ENCODE measurements around the gene HIGD1A. TPM values are rescaled to one million over a fixed set of nuclear protein-coding genes. Genes with fewer than 3 reads are reported as not detected.

HIGD1A gene
- total and polyA plus RNA-seq, 9 donors: 68.3 to 93.3 (median 81.3) TPM

- DNase-seq: peak; percentile 78
- H3K27me3 ChIP-seq (ENCODE audit: control insufficient read depth, insufficient read depth, low read length): no peaks in the 10 kb centered on the region
- no peak overlapping the region for H3K4me3 ChIP-seq (ENCODE audit: low read length)
- 37% methylated on average over 5 of the region's 11 CpGs for WGBS (ENCODE audit: insufficient coverage)
- no peaks in the 10 kb centered on the region for H3K9me3 ChIP-seq (replicated peaks; ENCODE audit: control insufficient read depth, low read depth, low read length)
- peaks cover 4% of the 10 kb centered on the region for H3K36me3 ChIP-seq (ENCODE audit: control insufficient read depth, insufficient read depth, low read length)
- no peaks in the 10 kb centered on the region for H3K4me1 ChIP-seq (ENCODE audit: control insufficient read depth, insufficient read depth, low read length)
- H3K27ac ChIP-seq (ENCODE audit: low read length): no peak overlapping the region
Observed at GRCh38 chr3:42780892-42781700, 23.2 kb downstream of the HIGD1A start.

- no peak overlapping the region for H3K4me3 ChIP-seq (ENCODE audit: low read length)
- no CpG with 5 or more reads among the region's 3 CpGs for WGBS (ENCODE audit: insufficient coverage)
- H3K4me1 ChIP-seq (ENCODE audit: control insufficient read depth, insufficient read depth, low read length): no peaks in the 10 kb centered on the region
- no peaks in the 10 kb centered on the region for H3K27me3 ChIP-seq (ENCODE audit: control insufficient read depth, insufficient read depth, low read length)
- H3K9me3 ChIP-seq (replicated peaks; ENCODE audit: control insufficient read depth, low read depth, low read length): no peaks in the 10 kb centered on the region
- H3K36me3 ChIP-seq (ENCODE audit: control insufficient read depth, insufficient read depth, low read length): peaks cover 4% of the 10 kb centered on the region
- no peak overlapping the region for H3K27ac ChIP-seq (ENCODE audit: low read length)
- DNase-seq: no peak
Observed at GRCh38 chr3:42780398-42780797, 23.9 kb downstream of the HIGD1A start.

- H3K36me3 ChIP-seq (ENCODE audit: control insufficient read depth, insufficient read depth, low read length): peaks cover 4% of the 10 kb centered on the region
- WGBS (ENCODE audit: insufficient coverage): no CpG with 5 or more reads among the region's 2 CpGs
- H3K27ac ChIP-seq (ENCODE audit: low read length): no peak overlapping the region
- H3K27me3 ChIP-seq (ENCODE audit: control insufficient read depth, insufficient read depth, low read length): no peaks in the 10 kb centered on the region
- no peak overlapping the region for H3K4me3 ChIP-seq (ENCODE audit: low read length)
- H3K9me3 ChIP-seq (replicated peaks; ENCODE audit: control insufficient read depth, low read depth, low read length): no peaks in the 10 kb centered on the region
- peak; percentile 24 for DNase-seq
- no peaks in the 10 kb centered on the region for H3K4me1 ChIP-seq (ENCODE audit: control insufficient read depth, insufficient read depth, low read length)
Observed at GRCh38 chr3:42778644-42779043, 25.6 kb downstream of the HIGD1A start.

GRCh38 chr3:42773409-42773751, 30.9 kb downstream of the HIGD1A start:
- Histone ChIP-seq H3K36me3 (ENCODE audit: control insufficient read depth, insufficient read depth, low read length) (no peaks in the 10 kb centered on the region), H3K9me3 (replicated peaks; ENCODE audit: control insufficient read depth, low read depth, low read length) (no peaks in the 10 kb centered on the region), H3K27ac (ENCODE audit: low read length) (no peak overlapping the region), H3K4me1 (ENCODE audit: control insufficient read depth, insufficient read depth, low read length) (peaks cover 5% of the 10 kb centered on the region), H3K4me3 (ENCODE audit: low read length) (peak overlapping the region; percentile 50), H3K27me3 (ENCODE audit: control insufficient read depth, insufficient read depth, low read length) (peaks cover 3% of the 10 kb centered on the region)
- WGBS (ENCODE audit: insufficient coverage): 0% methylated on average over 4 of the region's 6 CpGs
- no peak for DNase-seq

DNA sequence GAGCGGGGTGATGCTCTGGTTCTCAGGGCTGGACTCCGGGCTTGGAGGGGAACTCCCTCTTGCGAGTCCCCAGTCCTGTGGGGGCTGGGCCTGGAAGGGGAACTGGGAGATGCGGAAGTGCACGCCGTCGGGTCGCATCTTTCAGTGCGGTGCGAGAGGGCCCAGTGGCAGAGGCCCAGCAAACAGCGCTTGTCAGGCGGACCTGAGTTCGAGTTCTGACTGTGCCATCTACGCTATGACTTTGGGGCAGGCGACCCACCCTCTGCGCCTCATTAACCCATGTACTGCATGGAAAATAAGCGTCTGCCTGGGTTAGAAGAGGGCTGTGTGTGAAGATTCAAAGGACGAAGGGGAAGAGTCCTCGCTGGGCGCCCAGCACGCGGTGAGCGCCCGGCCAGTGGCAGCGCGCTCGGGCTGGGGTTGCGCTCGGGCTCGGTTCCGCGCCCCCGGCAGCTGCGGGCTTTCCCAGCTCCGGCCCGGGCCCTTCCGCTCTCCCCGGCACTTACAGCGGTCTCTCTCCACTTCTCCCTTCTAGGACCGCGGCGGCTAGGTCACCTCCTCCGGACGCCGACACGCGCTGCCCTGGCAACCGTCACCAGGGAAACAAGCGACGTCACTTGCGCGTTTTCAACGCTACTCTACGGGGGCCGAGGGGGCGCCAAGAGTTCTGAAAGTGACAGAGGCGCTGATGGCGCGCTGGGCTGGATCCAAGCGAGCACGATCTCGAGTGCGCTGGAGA, 31.5 kb downstream of the HIGD1A start, which contains the start of gene CCDC13:
TSS of gene CCDC13 (minus strand) at position 584 of the 739 bp plus-strand sequence. CDS start 14,908 bp downstream, outside the sequence.
- Histone ChIP-seq H3K36me3 (ENCODE audit: control insufficient read depth, insufficient read depth, low read length) (no peaks in the 10 kb centered on the region), H3K4me3 (ENCODE audit: low read length) (peak within 1 kb of the TSS; percentile 50), H3K27me3 (ENCODE audit: control insufficient read depth, insufficient read depth, low read length) (peaks cover 3% of the 10 kb centered on the region), H3K4me1 (ENCODE audit: control insufficient read depth, insufficient read depth, low read length) (peaks cover 5% of the 10 kb centered on the region), H3K27ac (ENCODE audit: low read length) (peak within 1 kb of the TSS; percentile 42), H3K9me3 (replicated peaks; ENCODE audit: control insufficient read depth, low read depth, low read length) (no peaks in the 10 kb centered on the region)
- 1% methylated on average over 57 of the region's 63 CpGs for WGBS (ENCODE audit: insufficient coverage)
- peak; percentile 97 for DNase-seq

DNA sequence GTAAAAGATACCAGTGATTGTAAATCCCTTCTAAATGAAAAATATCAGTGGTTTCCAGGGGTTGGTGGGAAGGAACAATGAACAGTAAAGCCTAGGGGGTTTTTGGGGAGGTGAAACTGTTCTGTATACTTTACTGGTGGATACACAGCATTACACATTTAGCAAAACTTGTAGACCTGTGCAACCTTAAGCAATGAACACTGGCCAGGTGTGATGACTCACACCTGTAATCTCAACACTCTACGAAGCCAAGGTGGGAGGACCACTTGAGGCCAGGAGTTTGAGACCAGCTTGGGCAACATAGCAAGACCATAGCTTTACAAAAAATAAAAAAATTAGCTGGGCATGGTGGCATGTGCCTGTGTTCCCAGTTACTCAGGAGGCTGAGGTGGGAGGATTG, 33.0 kb downstream of the HIGD1A start:
- Histone ChIP-seq H3K4me1 (ENCODE audit: control insufficient read depth, insufficient read depth, low read length) (peaks cover 5% of the 10 kb centered on the region), H3K4me3 (ENCODE audit: low read length) (no peak overlapping the region), H3K27ac (ENCODE audit: low read length) (no peak overlapping the region), H3K9me3 (replicated peaks; ENCODE audit: control insufficient read depth, low read depth, low read length) (no peaks in the 10 kb centered on the region), H3K27me3 (ENCODE audit: control insufficient read depth, insufficient read depth, low read length) (peaks cover 3% of the 10 kb centered on the region), H3K36me3 (ENCODE audit: control insufficient read depth, insufficient read depth, low read length) (no peaks in the 10 kb centered on the region)
- no CpG with 5 or more reads among the region's 1 CpG for WGBS (ENCODE audit: insufficient coverage)
- no peak for DNase-seq

- H3K27ac ChIP-seq (ENCODE audit: low read length): no peak overlapping the region
- peaks cover 5% of the 10 kb centered on the region for H3K4me1 ChIP-seq (ENCODE audit: control insufficient read depth, insufficient read depth, low read length)
- DNase-seq: no peak
- H3K36me3 ChIP-seq (ENCODE audit: control insufficient read depth, insufficient read depth, low read length): no peaks in the 10 kb centered on the region
- peaks cover 3% of the 10 kb centered on the region for H3K27me3 ChIP-seq (ENCODE audit: control insufficient read depth, insufficient read depth, low read length)
- 88% methylated on average over 23 of the region's 28 CpGs for WGBS (ENCODE audit: insufficient coverage)
- no peaks in the 10 kb centered on the region for H3K9me3 ChIP-seq (replicated peaks; ENCODE audit: control insufficient read depth, low read depth, low read length)
- no peak overlapping the region for H3K4me3 ChIP-seq (ENCODE audit: low read length)
Observed at GRCh38 chr3:42769477-42770131, 34.7 kb downstream of the HIGD1A start.

DNA sequence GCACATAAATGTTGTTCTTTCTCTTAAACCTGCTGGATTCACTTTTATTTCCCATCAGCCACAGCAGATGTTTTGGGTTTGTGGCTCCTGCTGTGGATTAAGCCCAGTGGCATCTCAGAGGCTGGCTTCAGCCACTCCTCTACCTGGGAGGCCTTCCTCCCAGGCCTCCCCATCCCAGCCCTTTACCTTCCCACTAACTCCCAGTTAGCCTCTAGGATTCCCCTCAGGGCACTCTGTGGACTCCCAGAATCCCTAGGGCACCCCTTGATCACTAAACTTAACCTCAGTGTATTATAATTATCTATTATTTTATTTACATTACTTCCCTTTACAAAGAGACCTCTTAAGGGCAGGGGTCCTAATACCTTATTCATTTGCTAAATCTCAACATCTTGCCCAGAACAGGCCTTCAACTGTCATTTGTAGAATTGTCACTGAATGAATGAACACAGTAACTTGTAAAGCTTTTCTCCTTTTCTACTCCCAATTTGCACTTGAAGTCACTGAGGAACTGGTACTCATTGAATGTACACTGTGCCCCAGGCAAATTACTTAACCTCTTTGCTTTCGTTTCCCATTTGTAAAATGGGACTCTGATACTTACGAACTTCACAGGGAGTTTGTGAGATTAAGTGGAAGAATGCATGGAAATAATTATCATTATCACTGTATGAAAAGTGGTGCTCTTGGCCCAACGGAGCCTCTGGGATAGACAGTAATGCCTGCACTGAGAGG, 39.6 kb downstream of the HIGD1A start:
- no peaks in the 10 kb centered on the region for H3K36me3 ChIP-seq (ENCODE audit: control insufficient read depth, insufficient read depth, low read length)
- DNase-seq: no peak
- 61% methylated on average over 2 of the region's 3 CpGs for WGBS (ENCODE audit: insufficient coverage)
- no peaks in the 10 kb centered on the region for H3K9me3 ChIP-seq (replicated peaks; ENCODE audit: control insufficient read depth, low read depth, low read length)
- H3K4me1 ChIP-seq (ENCODE audit: control insufficient read depth, insufficient read depth, low read length): no peaks in the 10 kb centered on the region
- H3K27ac ChIP-seq (ENCODE audit: low read length): no peak overlapping the region
- no peaks in the 10 kb centered on the region for H3K27me3 ChIP-seq (ENCODE audit: control insufficient read depth, insufficient read depth, low read length)
- H3K4me3 ChIP-seq (ENCODE audit: low read length): no peak overlapping the region

GRCh38 chr3:42764115-42764514, 40.2 kb downstream of the HIGD1A start:
- Histone ChIP-seq H3K36me3 (ENCODE audit: control insufficient read depth, insufficient read depth, low read length) (no peaks in the 10 kb centered on the region), H3K4me1 (ENCODE audit: control insufficient read depth, insufficient read depth, low read length) (no peaks in the 10 kb centered on the region), H3K27me3 (ENCODE audit: control insufficient read depth, insufficient read depth, low read length) (no peaks in the 10 kb centered on the region), H3K9me3 (replicated peaks; ENCODE audit: control insufficient read depth, low read depth, low read length) (no peaks in the 10 kb centered on the region), H3K27ac (ENCODE audit: low read length) (no peak overlapping the region), H3K4me3 (ENCODE audit: low read length) (no peak overlapping the region)
- no peak for DNase-seq
- 80% methylated on average over 1 of the region's 3 CpGs for WGBS (ENCODE audit: insufficient coverage)
